Suprapubic skin (tissue), 4 donors: ENCODE data around the gene NEK6. TPM values are rescaled to one million over a fixed set of nuclear protein-coding genes. Genes with fewer than 3 reads are reported as not detected.
A peak's percentile ranks its signal among the peaks of the same experiment; 100 is the strongest.

ENCODE experiments used
- DNase-seq, 2 donors: peaks; one replicate each; pipeline ENCODE4 v3.0.0-alpha.2; 2019; ENCODE audit warnings: low spot score in 2 of 2
- H3K27ac ChIP-seq: fragments of 200-600 bp; sonication (generic); one replicate; pipeline ENCODE4 v1.5.1; 2019
- H3K27me3 ChIP-seq: fragments of 200-600 bp; sonication (generic); one replicate; pipeline ENCODE4 v1.5.1; 2019
- H3K36me3 ChIP-seq: fragments of 200-600 bp; sonication (generic); one replicate; pipeline ENCODE4 v1.5.1; 2019
- H3K4me1 ChIP-seq: fragments of 200-600 bp; sonication (generic); one replicate; pipeline ENCODE4 v1.5.1; 2019
- H3K4me3 ChIP-seq: fragments of 200-600 bp; sonication (generic); one replicate; pipeline ENCODE4 v1.5.1; 2019; ENCODE audit warnings: mild to moderate bottlenecking
- H3K9me3 ChIP-seq: fragments of 200-600 bp; sonication (generic); one replicate; pipeline ENCODE4 v1.5.1; 2019
- EP300 ChIP-seq: sonication (generic); formaldehyde crosslinking; IDR thresholded peaks from one replicate; pipeline ENCODE4 v1.6.1; 2017; ENCODE audit warnings: antibody characterized with exemption
- POLR2A ChIP-seq, 2 donors: fragments of 450-650 bp; IDR thresholded peaks; one replicate each; pipeline ENCODE4 v1.6.1; 2017; ENCODE audit warnings: antibody characterized with exemption in 2 of 2, mild to moderate bottlenecking in 2 of 2, moderate library complexity in 2 of 2
- POLR2AphosphoS5 ChIP-seq, 3 donors: sonication (generic); formaldehyde crosslinking; IDR thresholded peaks; one replicate each; pipeline ENCODE4 v1.6.1; 2017; ENCODE audit warnings: antibody characterized with exemption in 3 of 3
- WGBS: methylation state at CpG from one replicate; pipeline ENCODE4 v1.1.5; 2018; 5-methylcytosine and 5-hydroxymethylcytosine counted together
- total RNA-seq, 4 donors: library from RNA; depleted of rRNA; stranded (reverse); fragments of >200 nt; gene quantifications; one replicate each; pipeline ENCODE4 v1.1.0, GENCODE V29; 2016
- TF ChIP-seq, protein P1 (sequence below), 2 donors: fragments of 200-600 bp in 1 of 2; fragments of 450-650 bp in 1 of 2; sonication (generic) in 1 of 2; IDR thresholded peaks; one replicate each; pipeline ENCODE4 v1.5.1; 2016 to 2019; ENCODE audit warnings: antibody characterized with exemption in 2 of 2, mild to moderate bottlenecking in 1 of 2, moderate library complexity in 1 of 2

Gene NEK6
- total RNA-seq, 4 donors from 2014 or later, result 5.4 to 17.5 (median 10.6) TPM

DNA sequence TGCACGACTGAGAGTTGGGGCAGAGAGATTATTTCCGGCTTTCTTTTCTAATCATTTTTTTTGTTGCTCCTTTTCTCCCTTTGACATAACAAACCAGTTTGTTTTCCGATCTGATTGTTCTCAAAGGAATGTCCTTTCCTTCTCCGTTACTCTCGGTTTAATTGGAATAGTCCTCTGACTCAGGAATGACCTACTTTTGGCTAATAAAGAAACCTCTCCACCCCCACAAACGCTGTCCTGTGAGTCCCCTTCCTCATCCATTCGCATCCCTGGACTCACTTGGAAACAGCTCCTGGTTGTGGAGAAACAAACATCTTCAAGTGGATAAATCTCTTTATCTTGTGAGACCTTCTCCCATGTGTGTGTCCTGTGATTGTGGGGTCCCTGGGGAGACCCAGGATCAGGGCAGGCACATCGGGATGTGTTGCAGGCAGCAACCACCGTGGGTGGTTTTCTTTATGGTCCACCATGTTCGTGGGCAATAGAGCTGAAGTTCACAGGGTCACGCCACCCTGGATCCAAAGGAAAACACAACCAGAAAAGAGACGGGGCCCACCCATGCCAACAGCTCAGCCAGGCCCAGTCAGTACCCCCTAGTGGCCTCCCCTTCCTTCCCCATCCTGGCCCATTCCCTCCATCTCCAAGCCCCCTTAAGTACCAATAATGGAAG lies 45.2 kb upstream of the NEK6 start:
- no peak overlapping the region for H3K27ac ChIP-seq
- DNase-seq, result peak in 1 of 2 donors; percentile 29
- TF ChIP-seq POLR2A (IDR thresholded peaks at IDR 0.05) (no peak), POLR2AphosphoS5 (IDR thresholded peaks at IDR 0.05) (no peak), EP300 (no peak)
- TF ChIP-seq, protein P1, sequence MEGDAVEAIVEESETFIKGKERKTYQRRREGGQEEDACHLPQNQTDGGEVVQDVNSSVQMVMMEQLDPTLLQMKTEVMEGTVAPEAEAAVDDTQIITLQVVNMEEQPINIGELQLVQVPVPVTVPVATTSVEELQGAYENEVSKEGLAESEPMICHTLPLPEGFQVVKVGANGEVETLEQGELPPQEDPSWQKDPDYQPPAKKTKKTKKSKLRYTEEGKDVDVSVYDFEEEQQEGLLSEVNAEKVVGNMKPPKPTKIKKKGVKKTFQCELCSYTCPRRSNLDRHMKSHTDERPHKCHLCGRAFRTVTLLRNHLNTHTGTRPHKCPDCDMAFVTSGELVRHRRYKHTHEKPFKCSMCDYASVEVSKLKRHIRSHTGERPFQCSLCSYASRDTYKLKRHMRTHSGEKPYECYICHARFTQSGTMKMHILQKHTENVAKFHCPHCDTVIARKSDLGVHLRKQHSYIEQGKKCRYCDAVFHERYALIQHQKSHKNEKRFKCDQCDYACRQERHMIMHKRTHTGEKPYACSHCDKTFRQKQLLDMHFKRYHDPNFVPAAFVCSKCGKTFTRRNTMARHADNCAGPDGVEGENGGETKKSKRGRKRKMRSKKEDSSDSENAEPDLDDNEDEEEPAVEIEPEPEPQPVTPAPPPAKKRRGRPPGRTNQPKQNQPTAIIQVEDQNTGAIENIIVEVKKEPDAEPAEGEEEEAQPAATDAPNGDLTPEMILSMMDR (IDR thresholded peaks at IDR 0.05), result no peak
- H3K4me3 ChIP-seq, result no peak overlapping the region
- 71% methylated on average over 12 of the region's 12 CpGs for WGBS
- no peaks in the 10 kb centered on the region for H3K36me3 ChIP-seq
- no peaks in the 10 kb centered on the region for H3K27me3 ChIP-seq
- no peaks in the 10 kb centered on the region for H3K9me3 ChIP-seq
- peaks cover 18% of the 10 kb centered on the region for H3K4me1 ChIP-seq

DNA sequence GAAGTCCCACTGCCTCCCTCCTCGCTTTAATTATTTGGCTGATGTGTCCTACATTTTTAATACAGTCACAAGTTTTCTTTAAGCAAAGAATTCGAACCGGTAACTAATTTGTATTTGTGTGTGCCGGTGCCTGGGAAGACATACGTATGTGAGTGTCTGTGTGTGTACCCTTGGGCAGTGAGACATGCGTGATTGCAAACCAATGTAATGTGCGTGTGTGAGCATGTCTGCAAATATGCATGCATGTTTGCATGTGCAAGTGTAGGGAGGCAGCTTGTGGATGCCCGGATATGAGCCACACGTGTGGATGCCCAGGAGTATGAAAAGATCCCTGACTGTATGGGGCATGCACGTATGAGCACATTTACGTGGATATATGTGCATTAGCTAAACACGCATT lies 44.4 kb upstream of the NEK6 start:
- peak in 1 of 2 donors; percentile 29 for DNase-seq

DNA sequence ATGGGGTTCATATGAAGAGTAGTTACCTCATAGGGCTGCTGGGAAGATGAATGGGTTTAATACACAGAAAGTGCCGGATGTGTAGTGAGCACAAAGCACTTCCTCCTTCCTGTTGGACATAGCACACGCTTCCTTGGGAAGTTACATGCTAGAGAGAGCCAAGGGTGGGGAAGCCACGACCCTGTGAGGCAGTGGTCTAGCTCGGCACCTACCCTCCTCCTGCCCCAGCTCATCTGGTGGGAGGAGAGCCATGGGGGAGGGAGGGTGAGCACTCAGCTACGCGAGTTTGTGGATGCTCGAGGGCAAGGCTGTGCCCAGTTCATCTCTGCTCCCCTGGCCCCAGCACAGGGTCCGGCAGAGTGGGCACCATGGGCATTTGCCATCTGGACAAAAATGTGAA lies 43.6 kb upstream of the NEK6 start:
- H3K27ac ChIP-seq, result no peak overlapping the region
- H3K4me3 ChIP-seq, result no peak overlapping the region
- WGBS, result 47% methylated on average over 8 of the region's 8 CpGs
- H3K36me3 ChIP-seq, result no peaks in the 10 kb centered on the region
- no peaks in the 10 kb centered on the region for H3K27me3 ChIP-seq
- DNase-seq, result no peak
- H3K9me3 ChIP-seq, result no peaks in the 10 kb centered on the region
- no peak for TF ChIP-seq EP300
- TF ChIP-seq, protein P1 (IDR thresholded peaks at IDR 0.05), result no peak
- no peak for TF ChIP-seq POLR2A (IDR thresholded peaks at IDR 0.05)
- TF ChIP-seq POLR2AphosphoS5 (IDR thresholded peaks at IDR 0.05), result no peak
- H3K4me1 ChIP-seq, result peaks cover 28% of the 10 kb centered on the region

More for the DNA sequence above, 44.4 kb upstream of the NEK6 start:
- Histone ChIP-seq H3K36me3 (no peaks in the 10 kb centered on the region), H3K9me3 (no peaks in the 10 kb centered on the region), H3K27ac (no peak overlapping the region), H3K27me3 (no peaks in the 10 kb centered on the region), H3K4me1 (peaks cover 22% of the 10 kb centered on the region), H3K4me3 (no peak overlapping the region)
- TF ChIP-seq POLR2AphosphoS5 (IDR thresholded peaks at IDR 0.05), result no peak
- TF ChIP-seq, protein P1 (IDR thresholded peaks at IDR 0.05), result no peak
- TF ChIP-seq POLR2A (IDR thresholded peaks at IDR 0.05), result no peak
- no peak for TF ChIP-seq EP300
- 80% methylated on average over 12 of the region's 12 CpGs for WGBS

DNA sequence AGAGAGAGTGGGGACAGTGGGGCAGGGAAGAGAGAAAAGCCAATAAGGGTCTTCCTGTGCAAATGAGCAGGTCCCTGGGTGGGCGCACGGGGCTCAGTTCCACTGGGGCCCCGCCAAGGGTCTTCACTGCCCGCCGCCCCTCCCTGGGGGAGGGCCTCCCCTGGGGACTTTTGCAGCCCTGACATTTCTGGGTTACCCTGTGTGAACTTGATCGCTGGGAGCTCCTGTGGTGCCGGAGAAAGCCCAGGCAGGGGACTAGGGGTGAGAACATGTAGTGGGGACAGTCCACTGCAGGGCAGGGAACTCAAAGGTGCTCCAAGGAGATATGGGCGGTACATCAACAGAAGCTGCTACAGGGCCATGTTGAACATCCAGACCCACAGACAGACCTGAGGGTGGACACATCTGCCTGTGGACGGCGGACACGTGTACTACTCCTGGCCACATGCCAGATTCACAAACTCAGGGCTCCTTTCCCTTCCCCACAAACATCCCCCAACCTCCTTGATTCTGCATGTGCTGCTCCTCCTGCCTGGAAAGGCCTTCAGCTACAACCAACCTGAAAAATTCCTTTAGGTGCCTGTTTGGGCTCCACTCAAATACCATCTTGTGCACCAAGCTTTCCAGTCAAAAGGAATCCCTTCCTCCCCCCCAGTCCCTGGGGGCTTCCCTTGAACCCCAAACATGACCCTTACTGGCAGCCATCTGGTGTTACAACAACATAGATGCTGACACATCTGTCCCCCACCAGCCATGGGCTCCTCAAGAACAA lies 43.0 kb upstream of the NEK6 start:
- WGBS, result 71% methylated on average over 11 of the region's 11 CpGs
- H3K27ac ChIP-seq, result no peak overlapping the region
- no peak for DNase-seq
- no peak for TF ChIP-seq POLR2A (IDR thresholded peaks at IDR 0.05)
- TF ChIP-seq, protein P1 (IDR thresholded peaks at IDR 0.05), result no peak
- no peaks in the 10 kb centered on the region for H3K27me3 ChIP-seq
- H3K4me3 ChIP-seq, result no peak overlapping the region
- H3K36me3 ChIP-seq, result no peaks in the 10 kb centered on the region
- no peaks in the 10 kb centered on the region for H3K9me3 ChIP-seq
- peaks cover 32% of the 10 kb centered on the region for H3K4me1 ChIP-seq

DNA sequence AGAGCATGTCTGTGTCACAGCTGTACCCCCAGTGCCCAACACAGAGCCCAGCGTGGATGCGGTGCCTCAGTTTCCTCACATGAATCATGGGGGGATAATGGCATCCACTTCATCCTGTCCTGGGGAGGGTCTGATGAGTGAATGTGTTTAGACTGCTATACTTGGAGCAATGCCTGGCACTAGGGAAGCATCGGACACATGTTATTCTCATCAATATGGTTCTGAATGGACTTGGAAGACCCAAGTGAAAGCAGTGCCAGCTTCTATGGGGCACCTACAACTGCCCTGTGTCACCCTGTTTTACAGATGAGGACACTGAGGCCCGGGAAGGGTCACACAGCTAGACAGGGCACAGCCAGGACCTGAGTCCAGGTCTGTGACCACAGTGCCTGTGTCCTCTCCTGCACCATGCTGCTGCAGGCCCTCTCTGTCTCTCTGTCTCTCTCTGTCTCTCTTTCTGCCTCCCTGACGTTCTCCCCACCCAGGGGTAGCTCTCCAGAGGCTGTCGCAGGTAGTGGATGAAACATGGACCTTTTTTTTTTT lies 42.3 kb upstream of the NEK6 start:
- WGBS, result 94% methylated on average over 3 of the region's 6 CpGs
- H3K9me3 ChIP-seq, result no peaks in the 10 kb centered on the region
- H3K4me1 ChIP-seq, result peaks cover 38% of the 10 kb centered on the region
- H3K36me3 ChIP-seq, result no peaks in the 10 kb centered on the region
- no peaks in the 10 kb centered on the region for H3K27me3 ChIP-seq
- H3K4me3 ChIP-seq, result no peak overlapping the region
- no peak for DNase-seq
- H3K27ac ChIP-seq, result no peak overlapping the region
- TF ChIP-seq POLR2A (IDR thresholded peaks at IDR 0.05), result no peak
- TF ChIP-seq EP300, result no peak
- TF ChIP-seq, protein P1 (IDR thresholded peaks at IDR 0.05), result no peak
- TF ChIP-seq POLR2AphosphoS5 (IDR thresholded peaks at IDR 0.05), result no peak
